Right atrium auricular region (tissue), 2 donors: ENCODE data around the gene OMP. TPM values are rescaled to one million over a fixed set of nuclear protein-coding genes. Genes with fewer than 3 reads are reported as not detected.

ENCODE experiments used
- DNase-seq: peaks from one replicate; pipeline ENCODE4 v3.0.0-alpha.2; 2019; ENCODE audit warnings: low spot score
- H3K27ac ChIP-seq, 2 donors: fragments of 200-600 bp; sonication (generic); 1 replicate in 1 of 2; 2 replicates in 1 of 2; pipeline ENCODE4 v1.5.1; 2016 to 2019
- H3K27me3 ChIP-seq, 2 donors: fragments of 200-600 bp; sonication (generic); one replicate each; pipeline versions ENCODE4 v1.5.1 to v1.6.0; 2017 to 2019
- H3K36me3 ChIP-seq: fragments of 200-600 bp; sonication (generic); one replicate; pipeline ENCODE4 v1.5.1; 2016
- H3K4me1 ChIP-seq, 2 donors: fragments of 200-600 bp; sonication (generic); one replicate each; pipeline versions ENCODE4 v1.5.1 to v1.6.0; 2017 to 2019
- H3K4me3 ChIP-seq, 2 donors: fragments of 200-600 bp; sonication (generic); 1 replicate in 1 of 2; 2 replicates in 1 of 2; pipeline ENCODE4 v1.5.1; 2017 to 2019; ENCODE audit warnings: mild to moderate bottlenecking in 1 of 2, moderate library complexity in 1 of 2
- H3K9me3 ChIP-seq, 2 donors: fragments of 200-600 bp; sonication (generic); one replicate each; pipeline ENCODE4 v1.5.1; 2019
- total RNA-seq, 2 donors: library from RNA; depleted of rRNA; stranded (reverse); fragments of >200 nt; gene quantifications; one replicate each; pipeline ENCODE4 v1.1.0, GENCODE V29; 2016
- TF ChIP-seq, protein P1 (sequence below), 2 donors: fragments of 200-600 bp; sonication (generic); IDR thresholded peaks; one replicate each; pipeline ENCODE4 v1.5.1; 2019; ENCODE audit warnings: antibody characterized with exemption in 2 of 2

Gene OMP
- total RNA-seq, 2 donors from 2014 or later = not detected

DNA sequence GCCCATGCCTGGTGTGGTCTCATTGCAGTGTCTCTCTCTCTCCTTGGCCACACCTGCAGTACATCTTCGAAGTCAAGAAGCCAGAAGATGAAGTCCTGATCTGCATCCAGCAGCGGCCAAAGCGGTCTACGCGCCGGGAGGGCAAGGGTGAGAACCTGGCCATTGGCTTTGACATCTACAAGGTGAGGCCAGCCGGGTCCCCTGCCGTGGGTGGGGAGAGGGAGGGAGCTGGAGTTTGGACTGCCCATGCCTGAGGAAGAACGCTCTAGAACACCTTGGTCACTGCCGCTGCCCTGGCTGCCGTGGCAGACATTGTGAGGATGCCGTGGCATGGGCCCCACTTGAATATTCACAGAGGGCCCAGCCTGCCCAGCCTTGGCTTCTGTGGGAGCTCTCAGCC lies 16.3 kb downstream of the OMP start:
- TF ChIP-seq, protein P1, sequence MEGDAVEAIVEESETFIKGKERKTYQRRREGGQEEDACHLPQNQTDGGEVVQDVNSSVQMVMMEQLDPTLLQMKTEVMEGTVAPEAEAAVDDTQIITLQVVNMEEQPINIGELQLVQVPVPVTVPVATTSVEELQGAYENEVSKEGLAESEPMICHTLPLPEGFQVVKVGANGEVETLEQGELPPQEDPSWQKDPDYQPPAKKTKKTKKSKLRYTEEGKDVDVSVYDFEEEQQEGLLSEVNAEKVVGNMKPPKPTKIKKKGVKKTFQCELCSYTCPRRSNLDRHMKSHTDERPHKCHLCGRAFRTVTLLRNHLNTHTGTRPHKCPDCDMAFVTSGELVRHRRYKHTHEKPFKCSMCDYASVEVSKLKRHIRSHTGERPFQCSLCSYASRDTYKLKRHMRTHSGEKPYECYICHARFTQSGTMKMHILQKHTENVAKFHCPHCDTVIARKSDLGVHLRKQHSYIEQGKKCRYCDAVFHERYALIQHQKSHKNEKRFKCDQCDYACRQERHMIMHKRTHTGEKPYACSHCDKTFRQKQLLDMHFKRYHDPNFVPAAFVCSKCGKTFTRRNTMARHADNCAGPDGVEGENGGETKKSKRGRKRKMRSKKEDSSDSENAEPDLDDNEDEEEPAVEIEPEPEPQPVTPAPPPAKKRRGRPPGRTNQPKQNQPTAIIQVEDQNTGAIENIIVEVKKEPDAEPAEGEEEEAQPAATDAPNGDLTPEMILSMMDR (IDR thresholded peaks at IDR 0.05) = no peak
- H3K4me3 ChIP-seq = no peak overlapping the region
- H3K9me3 ChIP-seq = no peaks in the 10 kb centered on the region
- H3K36me3 ChIP-seq = no peaks in the 10 kb centered on the region
- no peaks in the 10 kb centered on the region for H3K4me1 ChIP-seq
- no peak for DNase-seq
- no peaks in the 10 kb centered on the region for H3K27me3 ChIP-seq
- H3K27ac ChIP-seq = no peak overlapping the region

DNA sequence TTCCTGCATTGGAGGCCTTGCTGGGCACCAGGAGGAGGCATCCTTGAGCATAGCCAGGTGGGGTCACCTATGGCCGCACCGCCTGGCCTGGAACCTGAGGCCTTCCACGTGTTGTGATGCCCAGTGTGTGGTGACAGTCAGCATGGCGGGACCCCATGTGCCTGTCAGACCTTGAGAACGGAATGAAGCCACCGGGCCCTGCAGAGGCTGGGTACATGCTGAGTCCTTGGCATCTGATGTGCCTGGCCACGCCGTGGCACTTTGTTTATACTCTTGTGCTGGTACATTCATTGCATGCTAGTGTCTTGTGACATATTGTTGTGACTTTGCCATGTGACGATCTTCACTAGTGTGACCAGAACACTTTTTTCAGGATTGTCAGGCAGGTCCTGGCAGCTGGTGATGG lies 16.9 kb downstream of the OMP start:
- Histone ChIP-seq H3K27me3 (no peaks in the 10 kb centered on the region), H3K4me1 (no peaks in the 10 kb centered on the region), H3K27ac (no peak overlapping the region), H3K9me3 (no peaks in the 10 kb centered on the region), H3K36me3 (no peaks in the 10 kb centered on the region), H3K4me3 (no peak overlapping the region)
- TF ChIP-seq, protein P1 (IDR thresholded peaks at IDR 0.05) = no peak
- DNase-seq = no peak

DNA sequence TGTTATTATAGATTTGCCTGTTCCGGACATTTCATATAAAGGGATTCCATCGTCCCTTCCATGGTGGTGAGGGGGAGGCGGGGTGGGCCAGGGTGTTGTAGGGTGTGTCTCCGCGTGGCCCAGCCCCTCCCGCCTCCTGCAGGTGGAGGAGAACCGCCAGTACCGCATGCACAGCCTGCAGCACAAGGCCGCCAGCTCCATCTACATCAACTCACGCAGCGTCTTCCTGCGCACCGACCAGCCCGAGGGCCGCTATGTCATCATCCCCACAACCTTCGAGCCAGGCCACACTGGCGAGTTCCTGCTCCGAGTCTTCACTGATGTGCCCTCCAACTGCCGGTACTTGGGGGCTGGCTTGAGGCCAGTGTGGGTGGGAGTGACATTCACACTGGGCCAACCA lies 17.9 kb downstream of the OMP start:
- no peaks in the 10 kb centered on the region for H3K9me3 ChIP-seq
- no peak overlapping the region for H3K27ac ChIP-seq
- H3K36me3 ChIP-seq = no peaks in the 10 kb centered on the region
- TF ChIP-seq, protein P1 (IDR thresholded peaks at IDR 0.05) = no peak
- DNase-seq = no peak
- H3K27me3 ChIP-seq = no peaks in the 10 kb centered on the region
- no peaks in the 10 kb centered on the region for H3K4me1 ChIP-seq
- no peak overlapping the region for H3K4me3 ChIP-seq

DNA sequence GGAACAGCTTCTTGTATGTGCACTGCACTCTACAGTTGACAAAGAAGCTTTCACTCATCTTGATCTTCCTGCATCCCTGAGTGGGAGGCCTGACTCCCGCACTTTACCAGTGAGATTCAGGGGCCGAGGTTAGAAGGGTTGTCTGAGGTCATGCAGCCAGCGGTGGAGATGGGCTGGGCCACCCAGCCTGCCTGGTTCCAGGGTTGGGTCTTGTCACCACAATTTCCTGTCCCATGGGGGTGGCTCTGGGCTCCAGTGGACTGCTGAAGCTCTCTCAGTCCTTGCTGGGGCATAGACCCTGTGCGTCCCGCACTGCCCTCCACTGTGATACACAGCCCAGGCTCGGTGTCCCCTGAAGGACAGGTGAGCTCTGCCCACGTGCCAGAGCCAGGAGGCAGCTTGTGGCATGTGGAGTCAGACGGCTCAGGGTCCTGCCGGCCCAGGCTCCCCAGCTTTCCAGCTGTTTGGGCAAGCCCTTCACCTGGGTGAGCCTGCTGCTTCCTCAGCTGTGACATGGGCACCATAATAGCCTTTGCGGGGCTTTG lies 18.5 kb downstream of the OMP start:
- H3K9me3 ChIP-seq = no peaks in the 10 kb centered on the region
- TF ChIP-seq, protein P1 (IDR thresholded peaks at IDR 0.05) = no peak
- no peaks in the 10 kb centered on the region for H3K4me1 ChIP-seq
- no peaks in the 10 kb centered on the region for H3K36me3 ChIP-seq
- DNase-seq = no peak
- H3K4me3 ChIP-seq = no peak overlapping the region
- no peak overlapping the region for H3K27ac ChIP-seq
- H3K27me3 ChIP-seq = no peaks in the 10 kb centered on the region

DNA sequence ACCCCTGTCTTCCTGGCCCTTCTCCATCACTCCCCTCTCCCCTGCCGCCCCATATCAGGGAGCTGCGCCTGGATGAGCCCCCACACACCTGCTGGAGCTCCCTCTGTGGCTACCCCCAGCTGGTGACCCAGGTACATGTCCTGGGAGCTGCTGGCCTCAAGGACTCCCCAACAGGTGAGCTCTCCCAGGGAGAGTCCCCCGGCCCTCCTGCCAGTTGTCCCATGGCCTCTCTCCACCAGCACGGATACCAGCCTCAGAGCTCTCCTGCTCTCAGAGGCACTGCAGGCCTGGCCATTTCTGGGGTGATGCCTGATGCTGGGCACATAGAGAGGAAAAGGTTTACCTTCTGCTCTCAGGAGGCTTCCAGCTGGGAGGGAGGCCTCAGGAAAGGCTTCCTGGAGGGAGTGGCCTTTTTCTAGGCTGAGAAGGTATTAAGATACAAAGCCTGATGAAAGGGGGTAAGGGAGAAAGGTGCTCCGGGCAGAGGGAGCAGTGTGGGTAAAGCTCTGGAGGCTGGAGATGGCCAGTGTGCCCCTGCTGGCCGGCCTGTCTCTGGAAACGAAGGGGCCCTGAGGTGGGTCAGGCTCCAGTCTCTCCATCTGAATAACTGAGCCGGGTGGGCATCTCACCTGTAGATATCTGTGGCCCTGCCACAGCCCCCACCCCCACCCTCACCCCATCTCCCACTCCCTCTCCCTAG lies 19.4 kb downstream of the OMP start:
- no peak for DNase-seq
- Histone ChIP-seq H3K27me3 (no peaks in the 10 kb centered on the region), H3K36me3 (no peaks in the 10 kb centered on the region), H3K9me3 (no peaks in the 10 kb centered on the region), H3K4me1 (peaks cover 0 to 4% of the 10 kb centered on the region in 2 donors), H3K27ac (no peak overlapping the region), H3K4me3 (no peak overlapping the region)
- TF ChIP-seq, protein P1 (IDR thresholded peaks at IDR 0.05) = no peak
